GM18502 (cell line): ENCODE data around the gene SMU1.
A peak's percentile ranks its signal among the peaks of the same experiment; 100 is the strongest.

Experiments used
- ATAC-seq: cut with Tn5 transposase; IDR thresholded peaks from one replicate; pipeline ENCODE4 v1.9.1; 2021; ENCODE audit warnings: mild to moderate bottlenecking; ENCODE audit not compliant: unreplicated experiment, poor library complexity

The SMU1 gene

GRCh38 chr9:33049680-33050361 is 26.7 kb downstream of the SMU1 start:
- peak; percentile 86 for ATAC-seq

GRCh38 chr9:33048054-33048465 is 28.4 kb downstream of the SMU1 start:
- no peak for ATAC-seq

DNA sequence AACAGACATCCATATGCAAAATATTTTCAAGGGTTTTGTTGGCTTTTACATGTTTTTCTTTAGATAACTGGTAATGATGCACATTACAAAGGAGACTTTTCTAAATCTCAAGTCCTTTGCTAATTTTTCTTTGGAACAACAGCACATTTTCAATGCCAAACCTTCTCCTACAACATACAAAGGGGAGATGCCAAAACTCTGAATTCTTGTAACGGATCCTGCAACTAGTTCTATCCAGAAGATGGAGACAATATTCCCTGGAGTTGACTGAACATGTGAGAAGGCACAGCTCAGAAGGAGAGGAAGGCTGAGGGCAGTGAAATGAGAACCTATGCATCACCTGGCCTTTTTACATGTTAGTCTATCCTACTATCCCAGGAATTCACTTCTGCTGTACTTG is 30.4 kb downstream of the SMU1 start:
- ATAC-seq: no peak

- ATAC-seq: no peak
These were observed 31.7 kb downstream of the SMU1 start for GRCh38 chr9:33044677-33045282.

DNA sequence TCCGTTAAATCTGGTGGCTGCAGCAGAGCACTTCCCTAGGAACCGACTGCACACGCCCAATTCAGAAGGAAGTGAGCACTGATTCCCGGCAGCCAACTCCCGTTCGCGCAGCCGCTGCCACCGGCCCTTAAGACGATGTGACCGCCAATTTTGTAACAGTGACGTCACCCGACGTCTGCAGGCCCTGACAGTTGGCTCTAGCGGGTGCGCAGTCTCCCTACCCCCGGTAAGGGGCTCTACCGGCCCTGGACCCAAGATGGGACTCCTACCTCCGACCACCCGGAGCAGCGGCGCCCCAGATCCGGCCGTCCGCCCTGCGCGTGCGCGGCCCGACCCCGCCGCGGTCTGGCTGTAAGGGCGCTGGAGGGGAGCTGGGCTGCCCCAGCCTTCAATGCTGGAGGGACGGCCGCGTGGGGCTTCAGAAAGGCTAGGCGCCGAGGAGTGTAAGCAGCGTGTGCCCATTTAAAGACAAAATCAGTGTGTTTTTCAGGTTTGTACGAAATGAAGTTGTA is 32.3 kb downstream of the SMU1 start:
- peak; percentile 89 for ATAC-seq

- no peak for ATAC-seq
These were observed 32.8 kb downstream of the SMU1 start for GRCh38 chr9:33043671-33044070.

DNA sequence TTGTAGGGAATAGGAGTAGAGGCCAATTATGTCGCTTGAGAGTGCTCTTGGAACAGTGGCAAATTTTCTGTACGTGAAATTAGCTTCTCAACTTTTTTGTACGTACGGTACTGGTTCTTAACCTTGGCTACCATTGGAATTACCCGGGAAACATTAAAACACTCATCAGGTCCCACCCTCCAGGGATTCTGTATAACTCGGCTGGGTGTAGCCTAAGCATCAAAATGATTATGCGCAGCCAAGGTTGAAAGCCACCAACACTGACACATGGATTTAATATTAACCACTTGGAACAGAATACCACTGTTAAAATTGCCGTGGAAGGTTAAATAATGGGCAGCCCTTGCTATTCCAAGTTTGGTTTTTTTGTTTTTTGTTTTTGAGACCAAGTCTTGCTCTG is 34.0 kb downstream of the SMU1 start:
- no peak for ATAC-seq

DNA sequence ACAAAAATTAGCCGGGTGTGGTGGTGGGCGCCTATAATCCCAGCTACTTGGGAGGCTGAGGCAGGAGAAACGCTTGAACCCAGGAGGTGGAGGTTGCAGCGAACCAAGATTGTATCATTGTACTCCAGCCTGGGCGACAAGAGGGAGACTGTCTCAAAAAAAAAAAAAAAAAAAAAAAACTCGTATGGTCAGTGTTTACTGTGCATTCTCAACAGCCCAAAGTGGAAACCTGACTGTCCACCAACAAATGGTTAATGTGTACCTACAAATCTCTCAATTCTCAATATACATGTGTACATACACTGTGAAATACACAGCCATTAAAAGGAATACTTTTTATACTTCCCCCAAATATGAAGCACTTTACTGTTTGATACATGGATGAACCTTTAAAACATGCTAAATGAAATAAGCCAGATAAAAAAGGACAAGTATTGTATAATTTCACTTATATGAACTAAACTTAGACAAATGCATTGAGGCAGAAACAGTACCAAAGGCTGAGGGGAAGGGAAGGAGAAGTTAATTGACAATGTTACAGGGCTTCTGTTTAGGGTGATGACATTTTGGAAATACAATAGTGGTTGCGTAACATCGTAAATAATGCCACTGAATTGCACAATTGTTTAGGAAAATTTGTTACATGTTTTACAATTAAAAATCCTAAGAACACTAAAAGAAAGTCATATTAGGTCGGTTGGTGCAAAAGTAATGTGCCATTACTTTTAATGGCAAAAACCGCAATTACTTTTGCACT is 34.9 kb downstream of the SMU1 start:
- ATAC-seq: no peak

DNA sequence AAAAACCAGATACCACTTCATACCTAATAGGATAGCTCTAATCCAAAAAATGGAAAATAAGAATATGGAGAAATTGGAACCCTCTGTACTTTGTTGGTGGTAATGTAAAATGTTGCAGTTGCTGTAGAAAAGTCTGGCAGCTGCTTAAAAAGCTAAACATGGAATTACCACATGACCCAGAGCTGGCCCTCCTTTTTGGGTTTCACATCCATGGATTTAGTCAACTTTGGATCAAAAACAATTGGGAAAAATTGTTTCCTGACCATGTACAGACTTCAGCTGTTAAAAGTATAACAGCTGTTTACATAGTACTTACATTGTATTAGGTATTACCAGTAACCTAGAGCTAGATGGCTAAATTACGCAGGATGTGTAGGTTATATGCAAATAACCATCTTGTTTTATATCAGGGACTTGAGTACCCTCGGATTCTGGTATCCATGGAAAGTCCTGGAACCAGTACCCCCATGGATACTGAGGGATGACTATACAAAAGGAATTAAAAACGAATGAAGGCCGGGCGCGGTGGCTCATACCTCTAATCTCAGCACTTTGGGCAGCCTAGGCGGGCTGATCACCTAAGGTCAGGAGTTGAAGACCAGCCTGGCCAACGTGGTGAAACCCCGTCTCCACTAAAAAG is 35.6 kb downstream of the SMU1 start:
- ATAC-seq: no peak

GRCh38 chr9:33032865-33033264 is 43.6 kb downstream of the SMU1 start:
- ATAC-seq: no peak

DNA sequence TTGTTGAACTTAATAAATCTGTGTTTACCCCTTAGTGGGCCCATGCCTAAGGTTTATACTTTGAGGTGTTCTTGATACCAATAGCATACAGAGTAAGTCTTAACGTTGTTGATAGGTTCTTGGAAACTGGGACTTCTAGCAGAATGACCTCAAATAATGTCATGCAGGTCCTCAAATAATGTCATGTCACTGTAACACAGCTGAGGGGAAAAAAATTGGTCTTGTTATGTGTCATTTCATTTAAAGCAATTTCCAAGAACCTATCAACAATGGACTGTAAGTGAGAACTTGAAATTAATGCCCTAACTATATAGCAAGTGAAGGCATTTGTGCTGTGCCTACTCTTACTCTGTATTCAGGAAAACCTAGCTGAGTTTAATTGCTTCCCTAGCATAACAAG is 44.2 kb downstream of the SMU1 start:
- no peak for ATAC-seq

DNA sequence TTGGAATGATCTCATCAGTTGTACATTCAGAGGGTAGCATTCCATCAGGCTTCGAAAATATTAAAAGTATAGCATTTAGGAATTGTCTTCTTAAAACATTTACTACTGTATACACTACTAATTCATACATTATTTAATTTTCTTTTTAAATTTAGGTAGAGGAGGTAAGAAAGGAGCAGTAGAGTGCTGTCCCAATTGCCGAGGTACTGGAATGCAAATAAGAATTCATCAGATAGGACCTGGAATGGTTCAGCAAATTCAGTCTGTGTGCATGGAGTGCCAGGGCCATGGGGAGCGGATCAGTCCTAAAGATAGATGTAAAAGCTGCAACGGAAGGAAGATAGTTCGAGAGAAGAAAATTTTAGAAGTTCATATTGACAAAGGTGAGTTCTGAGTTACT is 46.2 kb downstream of the SMU1 start:
- no peak for ATAC-seq

- ATAC-seq: no peak
These were observed 47.2 kb downstream of the SMU1 start for GRCh38 chr9:33029231-33029786.

DNA sequence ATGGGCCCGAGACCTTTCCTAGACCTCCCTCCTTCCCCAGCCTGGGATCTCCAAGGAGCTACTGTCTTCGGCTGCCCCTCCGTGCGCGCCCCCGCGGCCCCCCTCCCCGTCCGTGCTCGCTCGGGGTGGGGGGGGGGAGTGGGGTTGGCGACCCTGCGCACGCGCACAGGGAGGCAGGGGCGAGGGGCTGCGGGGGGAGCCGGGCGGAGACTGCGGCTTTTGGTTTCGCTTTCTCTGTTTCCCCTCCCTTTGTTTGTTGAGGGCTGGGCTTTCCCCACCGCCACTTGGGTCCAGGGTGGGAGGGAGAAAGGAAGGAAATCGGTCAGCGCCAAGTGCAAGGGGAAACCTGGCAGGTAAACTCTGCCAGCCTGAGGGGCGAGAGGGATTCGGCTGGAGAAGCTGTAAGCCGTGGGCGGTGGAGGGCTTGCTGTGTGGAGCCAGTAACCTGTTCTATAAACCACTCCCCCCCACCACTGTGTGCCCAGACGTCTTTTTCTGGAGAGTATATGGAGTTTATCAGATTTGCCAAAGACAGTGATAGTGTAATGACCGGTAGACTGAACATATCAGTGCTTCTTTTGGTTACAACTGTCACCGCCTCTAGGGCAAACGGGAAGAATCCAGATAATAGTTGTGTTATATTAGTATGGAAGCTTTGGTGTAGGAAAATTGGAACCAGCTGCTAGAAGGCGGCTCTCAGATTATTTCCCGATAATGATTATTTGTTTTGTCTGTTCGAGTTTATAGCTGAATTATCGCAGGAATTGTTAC is 50.7 kb downstream of the SMU1 start:
- peak; percentile 47 for ATAC-seq

GRCh38 chr9:33024966-33025571 is 51.4 kb downstream of the SMU1 start, which contains the start of gene DNAJA1:
Gene DNAJA1, plus strand, starts transcription at chr9:33025273. Its CDS starts 1,212 bp downstream, at chr9:33026485.
- ATAC-seq: peak; percentile 95

- no peak for ATAC-seq
These were observed 52.1 kb downstream of the SMU1 start for GRCh38 chr9:33024126-33024965.

DNA sequence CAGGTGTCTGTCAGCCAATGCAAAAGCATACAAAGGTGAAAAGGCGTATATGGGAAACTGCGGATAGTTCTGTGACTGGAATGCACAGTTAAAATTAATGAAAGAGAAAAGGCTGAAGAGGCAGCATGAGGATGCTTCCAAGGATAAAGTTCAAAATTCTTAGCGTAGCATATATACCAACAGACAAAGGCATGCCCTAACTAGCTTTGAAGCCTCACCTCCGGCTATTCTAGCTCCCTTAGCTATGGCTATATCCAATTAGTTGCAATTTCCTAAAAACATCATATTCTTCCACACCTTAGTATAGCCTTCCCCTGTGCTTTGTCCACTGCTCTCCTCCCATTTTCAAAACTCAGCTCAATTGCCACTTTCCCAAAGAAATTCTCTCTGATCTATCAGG is 52.8 kb downstream of the SMU1 start:
- ATAC-seq: no peak

DNA sequence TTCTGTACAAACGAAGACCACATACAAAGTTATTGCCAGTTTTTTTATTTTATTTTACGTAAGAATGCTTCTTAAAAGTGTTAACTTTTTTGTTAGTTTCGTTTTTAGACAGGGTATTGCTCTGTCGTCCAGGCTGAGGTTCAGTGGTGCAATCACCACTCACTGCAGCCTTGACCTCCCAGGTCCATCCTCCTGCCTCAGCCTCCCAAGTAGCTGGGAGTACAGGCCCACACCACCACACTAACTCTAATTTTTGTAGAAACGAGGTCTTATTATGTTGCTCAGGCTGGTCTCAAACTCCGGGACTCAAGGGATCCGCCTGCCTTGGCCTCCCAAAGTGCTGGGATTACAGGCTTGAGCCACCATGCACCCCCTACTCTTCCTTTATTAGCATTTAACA is 53.7 kb downstream of the SMU1 start:
- ATAC-seq: no peak
